ENCODE results near the gene GATA3. TPM values are rescaled to one million over a fixed set of nuclear protein-coding genes. Genes with fewer than 3 reads are reported as not detected.

Gene GATA3
- total RNA-seq, 1 donor from 2014 or later, result 0.53 TPM

DNA sequence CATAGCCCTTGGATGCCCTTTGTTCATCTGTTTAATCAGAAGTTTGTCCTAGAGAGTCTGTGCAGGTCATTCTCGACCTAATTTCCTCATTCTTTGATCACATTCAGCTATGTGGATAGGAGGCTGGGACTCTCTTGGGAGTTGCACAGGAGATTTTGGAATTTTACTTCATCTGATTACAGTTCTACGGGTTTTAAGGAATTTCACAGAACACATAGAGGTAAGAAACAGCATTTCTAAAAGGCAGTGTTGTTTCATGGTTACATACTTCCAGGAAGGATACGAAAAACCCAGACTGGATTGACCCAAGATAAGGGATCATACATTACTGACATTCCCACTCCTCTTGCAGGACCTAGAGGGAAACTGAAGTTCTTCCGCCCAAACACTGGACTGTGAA is 45.9 kb downstream of the GATA3 start:
- DNase-seq (ENCODE audit: low read depth, low spot score), result no peak

DNA sequence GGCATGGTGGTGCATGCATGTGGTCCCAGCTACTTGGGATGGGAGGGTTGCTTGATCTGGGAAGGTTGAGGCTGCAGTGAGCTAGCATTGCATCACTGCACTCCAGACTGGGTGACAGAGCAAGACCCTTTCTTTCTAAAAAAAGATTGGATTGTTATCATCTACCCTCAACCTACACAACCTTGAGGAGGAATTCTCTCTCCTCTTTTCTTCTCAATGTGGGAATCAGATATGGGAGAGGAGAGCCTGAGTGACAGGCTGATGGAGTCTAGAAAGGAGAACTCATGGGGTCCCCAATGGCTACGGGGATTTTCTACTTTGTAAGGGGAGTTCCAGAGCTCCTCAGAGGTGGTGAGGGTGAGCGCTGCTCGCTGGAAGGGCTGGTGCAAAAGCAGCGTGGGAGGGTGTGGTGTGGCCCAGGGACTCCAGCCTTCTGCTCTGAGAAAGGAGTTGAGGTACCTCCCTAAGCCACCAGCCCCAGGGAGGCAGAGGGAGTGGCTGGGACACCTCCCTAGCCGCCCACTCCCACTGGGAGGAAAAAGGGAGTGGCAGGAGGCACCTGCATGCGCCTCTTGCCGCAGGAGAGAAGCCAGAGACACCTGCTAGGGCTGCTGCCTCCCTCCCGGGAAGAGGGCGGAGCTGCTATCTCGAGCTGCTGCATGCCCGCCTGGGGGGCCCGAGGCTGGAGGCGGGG is 48.4 kb downstream of the GATA3 start:
- no peak for DNase-seq (ENCODE audit: low read depth, low spot score)

DNA sequence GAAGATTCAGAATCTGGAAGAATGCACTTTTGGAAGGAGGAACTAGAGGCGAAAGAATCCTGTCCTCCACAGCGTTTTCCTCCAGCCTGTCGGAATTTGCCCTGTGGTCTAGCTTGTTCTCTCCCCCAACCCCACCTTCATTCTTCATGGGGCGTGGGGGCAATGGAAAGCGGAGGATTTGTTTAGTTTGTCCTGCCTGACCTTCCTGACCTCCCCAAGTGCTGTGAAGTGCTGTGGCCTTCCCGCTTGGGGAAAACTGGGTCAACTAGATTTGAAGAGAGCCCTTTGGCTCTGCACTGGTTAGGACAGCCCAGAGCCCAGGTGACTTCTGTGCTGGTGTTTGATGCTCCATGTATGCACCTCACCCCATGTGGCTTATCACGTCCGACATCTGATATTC is 49.1 kb downstream of the GATA3 start:
- DNase-seq (ENCODE audit: low read depth, low spot score), result no peak

- DNase-seq (ENCODE audit: low read depth, low spot score), result no peak
Measured at GRCh38 chr10:8104005-8104404, 49.5 kb downstream of the GATA3 start.

DNA sequence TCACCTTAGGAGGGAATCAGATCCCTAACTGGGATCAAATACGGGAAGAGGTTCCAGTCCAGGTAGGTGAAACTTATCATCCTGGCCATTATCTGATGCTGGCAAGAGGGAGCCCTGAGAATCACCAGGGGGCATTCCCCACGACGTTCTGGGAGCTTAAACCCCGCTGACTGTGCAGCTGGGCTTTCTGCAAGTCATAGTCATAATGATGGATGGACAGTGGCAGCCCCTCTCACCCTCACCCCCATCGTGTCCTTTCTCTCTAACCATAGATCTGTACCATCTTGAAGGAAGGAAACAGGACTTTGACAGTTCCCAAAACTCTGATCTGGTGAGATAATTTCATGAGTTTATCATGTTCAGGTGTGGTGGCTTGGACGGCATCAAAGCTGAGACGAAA is 50.2 kb downstream of the GATA3 start:
- DNase-seq (ENCODE audit: low read depth, low spot score), result no peak

DNA sequence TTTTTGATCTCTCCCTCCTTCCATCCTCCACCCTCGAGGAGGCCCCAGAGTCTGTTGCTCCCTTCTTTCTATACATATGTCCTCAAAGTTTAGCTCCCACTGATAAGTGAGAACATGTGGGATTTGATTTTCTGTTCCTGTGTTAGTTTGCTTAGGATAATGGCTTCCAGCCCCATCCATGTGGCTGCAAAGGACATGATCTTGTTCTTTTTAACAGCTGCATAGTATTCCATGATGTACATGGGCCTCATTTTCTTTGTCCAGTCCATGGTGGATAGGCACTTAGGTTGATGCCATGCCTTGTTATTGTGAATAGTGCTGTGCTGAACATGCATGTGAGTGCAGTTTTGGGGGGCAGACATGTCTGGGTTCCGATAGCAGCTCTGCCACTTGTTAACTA is 51.4 kb downstream of the GATA3 start:
- no peak for DNase-seq (ENCODE audit: low read depth, low spot score)

DNA sequence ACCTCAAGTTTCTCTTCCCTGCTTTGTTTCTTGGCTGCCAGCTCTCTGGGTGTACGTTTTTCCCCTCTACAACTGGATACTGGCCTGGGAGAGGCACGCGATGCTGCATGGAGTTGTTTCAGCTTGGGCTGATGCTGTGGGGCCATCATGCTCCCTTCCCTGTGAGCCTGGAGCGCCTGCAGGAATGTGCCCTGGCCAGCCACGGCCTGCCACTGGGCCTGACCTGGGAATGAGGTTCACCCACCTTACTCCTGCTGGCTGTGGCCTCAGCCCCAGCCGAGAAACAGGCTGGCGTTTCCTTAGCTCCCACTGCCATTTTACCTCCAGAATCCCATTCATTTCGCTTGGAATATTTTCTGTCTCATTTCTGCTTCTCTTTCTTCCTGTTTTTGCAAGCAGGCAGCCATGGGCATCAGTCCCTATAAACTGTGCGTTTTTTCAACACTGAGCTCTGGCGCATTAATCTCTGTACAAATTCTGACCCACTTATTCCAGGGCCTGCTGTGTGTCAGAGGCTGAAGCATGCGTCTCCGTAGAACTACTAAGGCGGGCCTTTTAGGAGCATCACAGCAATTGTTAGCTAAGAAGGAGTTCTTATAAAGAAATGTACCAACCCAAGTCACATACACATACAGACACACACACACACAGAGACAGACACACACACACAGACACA is 57.9 kb downstream of the GATA3 start:
- DNase-seq (ENCODE audit: low read depth, low spot score), result no peak

- DNase-seq (ENCODE audit: low read depth, low spot score), result no peak
Measured at GRCh38 chr10:8112942-8113442, 58.5 kb downstream of the GATA3 start.

DNA sequence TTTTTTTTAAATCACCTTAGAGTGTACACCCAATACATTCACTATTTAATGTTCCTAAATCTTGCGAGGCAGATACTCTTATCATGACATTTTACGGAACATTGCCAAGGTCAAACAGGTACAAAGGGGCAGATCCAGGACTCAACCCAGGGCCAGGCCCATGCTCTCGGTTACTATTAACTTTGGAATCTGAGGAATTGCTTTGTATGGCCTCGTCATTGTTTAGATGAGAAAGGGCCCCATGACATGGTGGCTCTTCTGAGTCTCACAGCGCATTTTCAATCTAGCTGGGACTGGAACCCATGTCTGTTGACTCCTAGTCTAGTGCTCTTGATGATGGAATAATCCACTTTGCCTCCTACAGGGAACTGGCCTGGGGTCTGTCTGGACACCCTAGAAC is 59.1 kb downstream of the GATA3 start:
- no peak for DNase-seq (ENCODE audit: low read depth, low spot score)

GRCh38 chr10:8114741-8115617 is 60.5 kb downstream of the GATA3 start:
- no peak for DNase-seq (ENCODE audit: low read depth, low spot score)

- no peak for DNase-seq (ENCODE audit: low read depth, low spot score)
Measured at GRCh38 chr10:8115618-8115980, 61.1 kb downstream of the GATA3 start.

GRCh38 chr10:8116474-8116873 is 62.0 kb downstream of the GATA3 start:
- no peak for DNase-seq (ENCODE audit: low read depth, low spot score)

DNA sequence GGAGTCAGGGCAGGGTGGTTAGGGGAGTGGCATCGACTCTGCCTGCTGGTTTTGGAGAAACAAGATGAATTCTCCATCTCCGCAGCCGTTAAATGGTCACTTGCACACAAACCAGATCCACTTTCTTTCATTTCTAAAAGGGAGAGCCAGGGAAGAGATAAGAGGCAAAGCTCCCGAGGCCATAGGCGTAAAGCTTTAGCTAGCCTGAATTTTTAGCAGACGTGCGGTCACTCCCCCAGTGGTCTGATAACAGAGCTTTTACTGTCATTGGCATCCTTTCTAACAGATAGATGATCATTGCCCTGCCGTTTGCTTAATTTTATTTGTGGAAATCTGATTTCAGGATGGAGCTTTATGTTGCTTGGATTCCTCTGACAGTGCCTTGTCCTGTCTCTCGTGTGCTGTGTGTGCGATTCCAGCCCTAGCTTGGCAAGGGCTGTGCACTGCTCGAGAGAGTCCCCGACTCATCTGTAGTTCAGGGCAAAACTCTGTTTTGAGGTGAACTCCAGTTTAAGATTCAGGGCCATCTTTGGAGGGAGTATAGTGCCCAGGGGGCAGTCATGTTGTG is 62.5 kb downstream of the GATA3 start:
- no peak for DNase-seq (ENCODE audit: low read depth, low spot score)

DNA sequence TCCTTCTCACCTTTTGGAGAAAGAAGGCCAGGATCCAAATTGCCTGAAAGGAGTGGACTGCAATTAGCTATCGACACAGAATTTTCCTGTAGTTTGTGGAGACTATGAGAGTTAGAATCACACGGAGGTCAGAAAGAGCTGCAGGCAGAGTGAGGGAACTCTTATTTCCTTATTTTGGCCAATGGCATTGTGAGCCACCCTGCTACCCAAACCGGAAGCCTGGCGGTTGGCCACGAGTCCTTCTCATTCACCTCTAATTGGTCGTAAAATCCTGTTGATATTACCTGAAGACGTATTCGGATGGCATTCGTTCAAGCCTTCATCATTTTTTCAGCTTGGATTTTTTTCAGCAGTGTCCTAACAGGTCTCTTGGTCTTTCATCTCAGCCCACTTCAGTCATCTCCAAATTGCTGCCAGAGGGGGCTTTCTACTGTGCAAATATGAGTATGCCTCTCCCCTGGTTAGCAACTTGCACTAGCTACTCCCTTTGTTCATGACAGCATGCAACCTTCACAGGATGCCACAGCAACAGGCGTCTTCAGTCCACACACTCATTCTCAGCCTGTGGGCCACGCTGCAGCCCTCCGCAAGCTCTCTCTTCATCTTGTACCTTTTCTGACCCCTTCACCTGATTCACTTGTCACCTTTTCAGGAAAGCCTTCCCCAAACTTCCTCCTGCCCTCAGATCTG is 66.9 kb downstream of the GATA3 start:
- no peak for DNase-seq (ENCODE audit: low read depth, low spot score)

GRCh38 chr10:8122611-8123369 is 68.3 kb downstream of the GATA3 start:
- DNase-seq (ENCODE audit: low read depth, low spot score), result no peak

GRCh38 chr10:8124436-8124835 is 69.9 kb downstream of the GATA3 start:
- no peak for DNase-seq (ENCODE audit: low read depth, low spot score)

All from pulmonary artery endothelial cell (primary cell).